ENCODE measurements around the gene MAPK10. TPM values are rescaled to one million over a fixed set of nuclear protein-coding genes. Genes with fewer than 3 reads are reported as not detected.

MAPK10 gene
- total and polyA plus RNA-seq, 8 donors: 16.1 to 44.4 (median 30.5) TPM

GRCh38 chr4:86114563-86114962, 245.3 kb downstream of the MAPK10 start:
- DNase-seq (no peak), ATAC-seq (no peak)
- Histone ChIP-seq H3K9me3 (peaks cover 0 to 17% of the 10 kb centered on the region in 2 donors), H3K36me3 (no peaks in the 10 kb centered on the region), H3K4me3 (no peak overlapping the region), H3K27ac (no peak overlapping the region), H3K4me1 (no peaks in the 10 kb centered on the region), H3K27me3 (no peaks in the 10 kb centered on the region)
- intact Hi-C loops (cut with DNase I): no loop called here
- TF ChIP-seq CTCF (IDR thresholded peaks at IDR 0.05): no peak

GRCh38 chr4:86108834-86109233, 251.0 kb downstream of the MAPK10 start:
- Histone ChIP-seq H3K27me3 (no peaks in the 10 kb centered on the region), H3K36me3 (no peaks in the 10 kb centered on the region), H3K9me3 (peaks cover 0 to 14% of the 10 kb centered on the region in 2 donors), H3K27ac (no peak overlapping the region), H3K4me3 (no peak overlapping the region), H3K4me1 (peaks cover 0 to 3% of the 10 kb centered on the region in 2 donors)
- DNase-seq (no peak), ATAC-seq (no peak)
- intact Hi-C loops (cut with DNase I): no loop called here
- no peak for TF ChIP-seq CTCF (IDR thresholded peaks at IDR 0.05)

GRCh38 chr4:86108137-86108536, 251.7 kb downstream of the MAPK10 start:
- Histone ChIP-seq H3K36me3 (no peaks in the 10 kb centered on the region), H3K27me3 (no peaks in the 10 kb centered on the region), H3K4me3 (no peak overlapping the region), H3K9me3 (peaks cover 0 to 14% of the 10 kb centered on the region in 2 donors), H3K4me1 (peaks cover 0 to 3% of the 10 kb centered on the region in 2 donors), H3K27ac (no peak overlapping the region)
- ATAC-seq (no peak), DNase-seq (no peak)
- intact Hi-C loops (cut with DNase I): no loop called here
- no peak for TF ChIP-seq CTCF (IDR thresholded peaks at IDR 0.05)

GRCh38 chr4:86107112-86107511, 252.7 kb downstream of the MAPK10 start:
- Histone ChIP-seq H3K9me3 (peaks cover 0 to 9% of the 10 kb centered on the region in 2 donors), H3K36me3 (no peaks in the 10 kb centered on the region), H3K27ac (peak overlapping the region in 1 of 2 donors; percentile 7), H3K27me3 (no peaks in the 10 kb centered on the region), H3K4me1 (peaks cover 0 to 3% of the 10 kb centered on the region in 2 donors), H3K4me3 (no peak overlapping the region)
- intact Hi-C loops (cut with DNase I): no loop called here
- TF ChIP-seq CTCF (IDR thresholded peaks at IDR 0.05): no peak
- no peak for DNase-seq
- ATAC-seq: peak; percentile 70

GRCh38 chr4:86106475-86106874, 253.4 kb downstream of the MAPK10 start:
- Histone ChIP-seq H3K4me1 (peaks cover 0 to 3% of the 10 kb centered on the region in 2 donors), H3K9me3 (peaks cover 0 to 6% of the 10 kb centered on the region in 2 donors), H3K36me3 (no peaks in the 10 kb centered on the region), H3K4me3 (no peak overlapping the region), H3K27me3 (no peaks in the 10 kb centered on the region), H3K27ac (peak overlapping the region in 1 of 2 donors; percentile 7)
- ATAC-seq (peak; percentile 95), DNase-seq (peak in 1 of 4 donors; percentile 26)
- intact Hi-C loops (cut with DNase I): no loop called here
- TF ChIP-seq CTCF (IDR thresholded peaks at IDR 0.05): no peak

All from left lung (tissue), 10 donors.